ENCODE data around the gene PCGF1. TPM values are rescaled to one million over a fixed set of nuclear protein-coding genes. Genes with fewer than 3 reads are reported as not detected.

Gene PCGF1
- total and polyA plus RNA-seq, 10 donors = 9.6 to 20.4 (median 14.6) TPM

- TF ChIP-seq POLR2AphosphoS5 (IDR thresholded peaks at IDR 0.05) = no peak
- no peak for TF ChIP-seq POLR2A (IDR thresholded peaks at IDR 0.05)
- TF ChIP-seq CTCF (IDR thresholded peaks at IDR 0.05 in 8 of 11, conservative IDR thresholded peaks at IDR 0.05 in 3 of 11) = no peak
- peaks cover 0 to 33% (median 12%) of the 10 kb centered on the region in 6 donors for H3K36me3 ChIP-seq
- peak; percentile 49 for DNase-seq
- intact Hi-C loops (cut with DNase I; ENCODE audit: low total_unique reads) = no loop called here
- no peak overlapping the region for H3K27ac ChIP-seq
- H3K4me1 ChIP-seq = peaks cover 16 to 36% (median 28%) of the 10 kb centered on the region in 6 donors
- H3K4me3 ChIP-seq = no peak overlapping the region
- 86 to 93% (median 87%) methylated on average over 4 of the region's 4 CpGs for WGBS, 5 donors
- H3K9me3 ChIP-seq = no peaks in the 10 kb centered on the region
- H3K27me3 ChIP-seq (replicated peaks in 1 of 7) = no peaks in the 10 kb centered on the region
Observed at GRCh38 chr2:74533464-74533863, 26.0 kb upstream of the PCGF1 start.

- Histone ChIP-seq H3K4me3 (no peak overlapping the region), H3K27me3 (replicated peaks in 1 of 7) (no peaks in the 10 kb centered on the region), H3K9me3 (no peaks in the 10 kb centered on the region), H3K4me1 (peaks cover 20 to 47% (median 38%) of the 10 kb centered on the region in 6 donors), H3K27ac (peak overlapping the region in 2 of 8 donors; percentile 94 to 97), H3K36me3 (peaks cover 0 to 46% (median 23%) of the 10 kb centered on the region in 6 donors)
- DNase-seq = no peak
- no peak for TF ChIP-seq POLR2AphosphoS5 (IDR thresholded peaks at IDR 0.05)
- no peak for TF ChIP-seq POLR2A (IDR thresholded peaks at IDR 0.05)
- peak in 5 of 11 experiments; percentile 17 to 40 (median 21) for TF ChIP-seq CTCF (IDR thresholded peaks at IDR 0.05 in 8 of 11, conservative IDR thresholded peaks at IDR 0.05 in 3 of 11)
- intact Hi-C loops (cut with DNase I; ENCODE audit: low total_unique reads) = no loop called here
Observed at GRCh38 chr2:74532222-74532621, 24.7 kb upstream of the PCGF1 start.

GRCh38 chr2:74531666-74532065, 24.2 kb upstream of the PCGF1 start:
- Histone ChIP-seq H3K27me3 (replicated peaks in 1 of 7) (no peaks in the 10 kb centered on the region), H3K36me3 (peaks cover 0 to 51% (median 29%) of the 10 kb centered on the region in 6 donors), H3K4me1 (peaks cover 20 to 52% (median 38%) of the 10 kb centered on the region in 6 donors), H3K27ac (peak overlapping the region in 5 of 8 donors; percentile 27 to 97 (median 94)), H3K4me3 (peak overlapping the region in 1 of 8 donors; percentile 86), H3K9me3 (no peaks in the 10 kb centered on the region)
- intact Hi-C loops (cut with DNase I; ENCODE audit: low total_unique reads) = no loop called here
- TF ChIP-seq POLR2A (IDR thresholded peaks at IDR 0.05) (no peak), POLR2AphosphoS5 (IDR thresholded peaks at IDR 0.05) (no peak), CTCF (IDR thresholded peaks at IDR 0.05 in 8 of 11, conservative IDR thresholded peaks at IDR 0.05 in 3 of 11) (no peak)
- DNase-seq = peak; percentile 63
- 64 to 69% (median 68%) methylated on average over 7 of the region's 7 CpGs for WGBS, 5 donors

DNA sequence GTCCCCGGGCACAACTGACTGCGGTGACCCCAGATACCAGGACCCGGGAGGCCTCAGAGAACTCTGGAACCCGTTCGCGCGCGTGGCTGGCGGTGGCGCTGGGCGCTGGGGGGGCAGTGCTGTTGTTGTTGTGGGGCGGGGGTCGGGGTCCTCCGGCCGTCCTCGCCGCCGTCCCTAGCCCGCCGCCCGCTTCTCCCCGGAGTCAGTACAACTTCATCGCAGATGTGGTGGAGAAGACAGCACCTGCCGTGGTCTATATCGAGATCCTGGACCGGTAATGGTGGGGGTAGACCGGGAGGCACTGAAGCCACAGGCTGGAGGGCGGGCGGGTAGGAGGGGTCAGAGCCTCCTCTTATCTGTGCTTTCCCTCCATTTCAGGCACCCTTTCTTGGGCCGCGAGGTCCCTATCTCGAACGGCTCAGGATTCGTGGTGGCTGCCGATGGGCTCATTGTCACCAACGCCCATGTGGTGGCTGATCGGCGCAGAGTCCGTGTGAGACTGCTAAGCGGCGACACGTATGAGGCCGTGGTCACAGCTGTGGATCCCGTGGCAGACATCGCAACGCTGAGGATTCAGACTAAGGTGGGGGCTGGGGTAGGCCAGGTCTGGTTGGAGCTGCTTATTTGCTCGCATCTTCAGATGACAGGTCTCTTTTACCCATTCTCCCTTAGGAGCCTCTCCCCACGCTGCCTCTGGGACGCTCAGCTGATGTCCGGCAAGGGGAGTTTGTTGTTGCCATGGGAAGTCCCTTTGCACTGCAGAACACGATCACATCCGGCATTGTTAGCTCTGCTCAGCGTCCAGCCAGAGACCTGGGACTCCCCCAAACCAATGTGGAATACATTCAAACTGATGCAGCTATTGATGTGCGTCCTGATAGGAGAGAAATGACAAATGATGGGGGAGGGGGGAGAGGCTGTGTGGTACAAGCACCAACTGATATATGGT, 23.0 kb upstream of the PCGF1 start:
- H3K36me3 ChIP-seq = peaks cover 0 to 63% (median 40%) of the 10 kb centered on the region in 6 donors
- 1 to 3% (median 2%) methylated on average over 45 to 54 of the region's 54 CpGs for WGBS, 5 donors
- peak; percentile 93 for DNase-seq
- H3K27ac ChIP-seq = peak overlapping the region; percentile 90 to 98 (median 95)
- TF ChIP-seq POLR2A (IDR thresholded peaks at IDR 0.05) = peak in 1 of 3 donors; percentile 5
- peak; percentile 59 to 74 (median 74) for TF ChIP-seq POLR2AphosphoS5 (IDR thresholded peaks at IDR 0.05)
- no peak for TF ChIP-seq CTCF (IDR thresholded peaks at IDR 0.05 in 8 of 11, conservative IDR thresholded peaks at IDR 0.05 in 3 of 11)
- H3K9me3 ChIP-seq = no peaks in the 10 kb centered on the region
- H3K4me3 ChIP-seq = peak overlapping the region; percentile 83 to 98 (median 89)
- H3K4me1 ChIP-seq = peaks cover 20 to 59% (median 38%) of the 10 kb centered on the region in 6 donors
- no peaks in the 10 kb centered on the region for H3K27me3 ChIP-seq (replicated peaks in 1 of 7)
- intact Hi-C loops (cut with DNase I; ENCODE audit: low total_unique reads) = no loop called here

Measured in spleen (tissue), 11 donors.